GM13977 (cell line): ENCODE data around the gene HERC6.

ENCODE experiments used
- DNase-seq: peaks from one replicate; pipeline ENCODE4 v3.0.0; 2012; ENCODE audit warnings: low spot score
- CTCF ChIP-seq: IDR thresholded peaks from 2 replicates; pipeline ENCODE4 v1.5.1; 2012; ENCODE audit warnings: mild to moderate bottlenecking, control low read depth; ENCODE audit not compliant: insufficient read depth; ENCODE audit errors: extremely low read depth, missing control alignments
- in situ Hi-C: fragments of 300-500 bp; cut with MboI; formaldehyde crosslinking; loops from one replicate; pipeline ENCODE4 v1.12.0; 2022; ENCODE audit warnings: low sequenced_read_pairs, low pct_unique_long_range_greater_than_20kb, mixed read lengths, inconsistent platforms; ENCODE audit not compliant: unreplicated experiment

Gene HERC6

GRCh38 chr4:88413801-88414200 is 35.1 kb downstream of the HERC6 start:
- no peak for DNase-seq
- no peak for TF ChIP-seq CTCF
- in situ Hi-C loops: no loop called here

GRCh38 chr4:88414755-88415154 is 36.1 kb downstream of the HERC6 start:
- in situ Hi-C loops: no loop called here
- TF ChIP-seq CTCF: no peak
- DNase-seq: no peak

- TF ChIP-seq CTCF: no peak
- no peak for DNase-seq
- in situ Hi-C loops: no loop called here
Observed at GRCh38 chr4:88415982-88416381, 37.3 kb downstream of the HERC6 start.

GRCh38 chr4:88418411-88418810 is 39.8 kb downstream of the HERC6 start:
- in situ Hi-C loops: no loop called here
- DNase-seq: no peak
- no peak for TF ChIP-seq CTCF

GRCh38 chr4:88419874-88420273 is 41.2 kb downstream of the HERC6 start:
- in situ Hi-C loops: no loop called here
- TF ChIP-seq CTCF: no peak
- no peak for DNase-seq

- TF ChIP-seq CTCF: no peak
- DNase-seq: no peak
- in situ Hi-C loops: no loop called here
Observed at GRCh38 chr4:88420844-88421243, 42.2 kb downstream of the HERC6 start.

- in situ Hi-C loops: no loop called here
- no peak for TF ChIP-seq CTCF
- no peak for DNase-seq
Observed at GRCh38 chr4:88422403-88422802, 43.8 kb downstream of the HERC6 start.
